ENCODE measurements around the gene CDHR2.
"Not testable (repeated sequence)": the region's sequence is repeated elsewhere in the genome, so short reads cannot be mapped to it uniquely, and the experiment has no call there.

The CDHR2 gene

GRCh38 chr5:176596689-176597416 is 47.7 kb downstream of the CDHR2 start:
- peak; percentile 32 to 36 for DNase-seq (ENCODE audit: low read depth in 2 of 2)

- no peak for DNase-seq (ENCODE audit: low read depth in 2 of 2)
Observed at GRCh38 chr5:176597417-176598389, 48.6 kb downstream of the CDHR2 start.

- not testable (repeated sequence) for DNase-seq (ENCODE audit: low read depth in 2 of 2)
Observed at GRCh38 chr5:176599749-176600430, 50.7 kb downstream of the CDHR2 start.

- DNase-seq (ENCODE audit: low read depth in 2 of 2) = no peak
Observed at GRCh38 chr5:176601901-176602482, 52.9 kb downstream of the CDHR2 start.

- no peak for DNase-seq (ENCODE audit: low read depth in 2 of 2)
Observed at GRCh38 chr5:176603091-176603490, 53.9 kb downstream of the CDHR2 start.

- DNase-seq (ENCODE audit: low read depth in 2 of 2) = no peak
Observed at GRCh38 chr5:176606032-176606431, 56.9 kb downstream of the CDHR2 start.

GRCh38 chr5:176606875-176607274 is 57.7 kb downstream of the CDHR2 start:
- DNase-seq (ENCODE audit: low read depth in 2 of 2) = no peak

GRCh38 chr5:176608142-176608705 is 59.1 kb downstream of the CDHR2 start:
- DNase-seq (ENCODE audit: low read depth in 2 of 2) = no peak

- no peak for DNase-seq (ENCODE audit: low read depth in 2 of 2)
Observed at GRCh38 chr5:176608937-176609723, 60.0 kb downstream of the CDHR2 start.

- DNase-seq (ENCODE audit: low read depth in 2 of 2) = peak in 1 of 2 donors; percentile 33
Observed at GRCh38 chr5:176609724-176610434, 60.7 kb downstream of the CDHR2 start, which contains the start of gene GPRIN1. Gene GPRIN1 (minus strand): TSS chr5:176610156. CDS start chr5:176599834, 10,322 bp downstream.

GRCh38 chr5:176610435-176610773 is 61.3 kb downstream of the CDHR2 start:
- DNase-seq (ENCODE audit: low read depth in 2 of 2) = no peak

GRCh38 chr5:176611435-176611834 is 62.3 kb downstream of the CDHR2 start:
- DNase-seq (ENCODE audit: low read depth in 2 of 2) = no peak

- DNase-seq (ENCODE audit: low read depth in 2 of 2) = no peak
Observed at GRCh38 chr5:176612008-176612407, 62.9 kb downstream of the CDHR2 start.

GRCh38 chr5:176612855-176613254 is 63.7 kb downstream of the CDHR2 start:
- no peak for DNase-seq (ENCODE audit: low read depth in 2 of 2)

GRCh38 chr5:176614805-176615478 is 65.8 kb downstream of the CDHR2 start:
- DNase-seq (ENCODE audit: low read depth in 2 of 2) = no peak

- no peak for DNase-seq (ENCODE audit: low read depth in 2 of 2)
Observed at GRCh38 chr5:176616511-176616910, 67.4 kb downstream of the CDHR2 start.

- no peak for DNase-seq (ENCODE audit: low read depth in 2 of 2)
Observed at GRCh38 chr5:176618783-176619182, 69.6 kb downstream of the CDHR2 start.

- DNase-seq (ENCODE audit: low read depth in 2 of 2) = peak; percentile 42 to 62
Observed at GRCh38 chr5:176619203-176619568, 70.0 kb downstream of the CDHR2 start.

GRCh38 chr5:176619569-176620332 is 70.6 kb downstream of the CDHR2 start:
- no peak for DNase-seq (ENCODE audit: low read depth in 2 of 2)
